NCI-H748 treated with DMSO at 0.1 percent for 48 hours (cell line): ENCODE results near the gene CLCA4.
"Not testable (repeated sequence)": the region's sequence is repeated elsewhere in the genome, so short reads cannot be mapped to it uniquely, and the experiment has no call there.

Source experiments
- DNase-seq: peaks from one replicate; lab custom pipeline; 2025; lab: John Stamatoyannopoulos, UW

CLCA4 gene, protein sequence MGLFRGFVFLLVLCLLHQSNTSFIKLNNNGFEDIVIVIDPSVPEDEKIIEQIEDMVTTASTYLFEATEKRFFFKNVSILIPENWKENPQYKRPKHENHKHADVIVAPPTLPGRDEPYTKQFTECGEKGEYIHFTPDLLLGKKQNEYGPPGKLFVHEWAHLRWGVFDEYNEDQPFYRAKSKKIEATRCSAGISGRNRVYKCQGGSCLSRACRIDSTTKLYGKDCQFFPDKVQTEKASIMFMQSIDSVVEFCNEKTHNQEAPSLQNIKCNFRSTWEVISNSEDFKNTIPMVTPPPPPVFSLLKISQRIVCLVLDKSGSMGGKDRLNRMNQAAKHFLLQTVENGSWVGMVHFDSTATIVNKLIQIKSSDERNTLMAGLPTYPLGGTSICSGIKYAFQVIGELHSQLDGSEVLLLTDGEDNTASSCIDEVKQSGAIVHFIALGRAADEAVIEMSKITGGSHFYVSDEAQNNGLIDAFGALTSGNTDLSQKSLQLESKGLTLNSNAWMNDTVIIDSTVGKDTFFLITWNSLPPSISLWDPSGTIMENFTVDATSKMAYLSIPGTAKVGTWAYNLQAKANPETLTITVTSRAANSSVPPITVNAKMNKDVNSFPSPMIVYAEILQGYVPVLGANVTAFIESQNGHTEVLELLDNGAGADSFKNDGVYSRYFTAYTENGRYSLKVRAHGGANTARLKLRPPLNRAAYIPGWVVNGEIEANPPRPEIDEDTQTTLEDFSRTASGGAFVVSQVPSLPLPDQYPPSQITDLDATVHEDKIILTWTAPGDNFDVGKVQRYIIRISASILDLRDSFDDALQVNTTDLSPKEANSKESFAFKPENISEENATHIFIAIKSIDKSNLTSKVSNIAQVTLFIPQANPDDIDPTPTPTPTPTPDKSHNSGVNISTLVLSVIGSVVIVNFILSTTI

GRCh38 chr1:86546787-86547221 is at the start of gene CLCA4:
TSS of gene CLCA4 (plus strand) at chr1:86547078. CDS start at chr1:86547120, 42 bp downstream.
- DNase-seq: peak; percentile 89

DNA sequence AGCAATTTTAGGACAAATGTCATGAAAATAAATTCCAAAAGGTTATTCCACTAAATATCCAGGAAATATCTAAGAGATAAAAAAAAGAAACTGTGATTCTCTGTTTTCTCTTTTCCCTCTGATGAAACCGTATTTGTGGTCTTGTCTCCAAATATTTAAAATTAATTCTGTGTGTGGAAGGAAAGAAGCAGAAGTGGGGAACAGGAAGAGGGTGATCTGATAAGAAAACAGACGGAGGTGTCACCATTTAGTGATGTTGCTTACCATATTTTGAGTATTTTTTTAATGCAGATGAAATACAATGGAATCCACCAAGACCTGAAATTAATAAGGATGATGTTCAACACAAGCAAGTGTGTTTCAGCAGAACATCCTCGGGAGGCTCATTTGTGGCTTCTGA is 48.6 kb upstream of the CLCA4 start:
- DNase-seq: no peak

DNA sequence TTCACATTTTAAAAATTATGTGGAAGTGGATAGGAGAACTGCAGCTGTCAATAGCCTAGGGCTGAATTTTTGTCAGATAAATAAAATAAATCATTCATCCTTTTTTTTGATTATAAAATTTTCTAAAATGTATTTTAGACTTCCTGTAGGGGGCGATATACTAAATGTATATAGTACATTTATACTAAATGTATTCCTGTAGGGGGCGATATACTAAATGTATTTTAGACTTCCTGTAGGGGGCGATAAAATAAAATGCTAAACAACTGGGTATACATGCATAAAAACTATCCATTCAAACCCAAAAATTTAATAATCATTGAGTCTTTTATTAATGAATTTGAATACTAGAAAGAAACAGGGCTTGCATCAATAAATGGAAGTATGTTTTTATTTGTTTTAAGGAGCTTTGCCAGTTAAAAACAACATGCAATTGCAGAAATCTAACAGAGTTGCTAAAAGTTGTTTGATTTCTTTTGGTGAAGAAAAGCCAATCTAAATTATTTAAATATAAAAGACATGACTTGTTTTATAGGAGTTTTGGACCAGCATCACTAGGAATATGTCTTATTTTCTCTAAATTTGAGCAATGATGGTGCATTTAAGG is 46.8 kb upstream of the CLCA4 start:
- DNase-seq: peak; percentile 17

GRCh38 chr1:86500714-86501113 is 46.2 kb upstream of the CLCA4 start:
- DNase-seq: no peak

DNA sequence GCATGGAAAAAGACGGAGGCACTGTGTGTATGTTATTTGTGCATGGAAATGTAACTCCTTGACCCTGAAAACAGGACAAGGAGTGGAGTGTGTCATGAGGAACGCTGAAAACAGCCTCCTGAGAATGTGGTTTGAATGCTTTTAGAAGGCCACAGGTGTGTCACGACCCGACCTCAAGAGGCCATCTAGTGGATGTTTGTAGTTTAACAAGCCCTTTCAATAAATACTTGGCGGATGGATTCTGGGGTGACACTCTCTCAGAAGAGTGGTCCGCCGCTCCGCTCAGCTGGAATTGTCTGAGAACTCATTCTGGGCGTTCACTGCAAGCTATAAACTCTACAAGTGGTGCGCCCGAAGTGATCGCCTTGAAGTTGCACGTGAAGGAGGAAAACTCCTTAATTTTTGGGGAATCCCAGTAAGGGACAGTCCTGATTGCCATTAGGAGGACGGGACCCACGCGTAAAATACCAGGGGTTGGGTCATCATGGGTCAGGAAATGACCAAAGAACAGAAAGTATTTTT is 44.7 kb upstream of the CLCA4 start:
- not testable (repeated sequence) for DNase-seq

DNA sequence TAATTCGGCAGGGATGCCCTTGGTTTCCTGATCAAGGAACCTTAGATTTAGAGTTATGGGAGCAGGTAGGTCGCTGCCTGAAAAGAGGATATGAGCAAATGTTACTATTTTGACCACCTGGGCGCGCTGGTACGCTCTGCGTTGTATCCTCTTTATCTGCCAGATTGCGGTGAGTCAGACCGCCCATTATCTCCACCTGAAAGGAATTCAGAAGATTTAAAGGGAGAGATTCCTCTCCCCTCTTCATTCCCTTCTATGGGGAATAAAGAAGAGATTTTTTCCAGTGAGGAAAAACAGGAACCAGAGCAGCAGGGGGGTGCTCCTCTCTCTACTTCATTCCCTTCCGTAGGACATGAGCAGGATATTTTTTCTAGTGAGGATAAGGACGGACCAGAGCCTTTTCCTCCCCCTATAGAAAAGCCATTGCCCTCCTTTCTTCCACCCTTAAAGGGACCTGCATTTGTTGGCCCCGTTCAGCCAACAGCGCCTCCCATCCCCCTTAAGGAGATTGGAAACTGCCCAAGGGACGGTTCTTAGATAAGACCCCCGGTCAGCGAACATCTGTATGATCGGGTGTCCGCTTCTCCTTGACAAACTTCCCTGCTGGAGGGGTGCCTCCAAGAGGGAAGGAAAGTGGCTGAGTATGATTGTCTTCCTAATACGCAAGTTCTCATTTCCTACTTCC is 44.0 kb upstream of the CLCA4 start:
- DNase-seq: peak; percentile 3

GRCh38 chr1:86503406-86504136 is 43.3 kb upstream of the CLCA4 start:
- DNase-seq: no peak

- DNase-seq: no peak
Measured at GRCh38 chr1:86504137-86504479, 42.8 kb upstream of the CLCA4 start.

- no peak for DNase-seq
Measured at GRCh38 chr1:86504895-86505563, 41.8 kb upstream of the CLCA4 start.

- DNase-seq: no peak
Measured at GRCh38 chr1:86505564-86505902, 41.3 kb upstream of the CLCA4 start.

- DNase-seq: no peak
Measured at GRCh38 chr1:86507935-86508582, 38.8 kb upstream of the CLCA4 start.

DNA sequence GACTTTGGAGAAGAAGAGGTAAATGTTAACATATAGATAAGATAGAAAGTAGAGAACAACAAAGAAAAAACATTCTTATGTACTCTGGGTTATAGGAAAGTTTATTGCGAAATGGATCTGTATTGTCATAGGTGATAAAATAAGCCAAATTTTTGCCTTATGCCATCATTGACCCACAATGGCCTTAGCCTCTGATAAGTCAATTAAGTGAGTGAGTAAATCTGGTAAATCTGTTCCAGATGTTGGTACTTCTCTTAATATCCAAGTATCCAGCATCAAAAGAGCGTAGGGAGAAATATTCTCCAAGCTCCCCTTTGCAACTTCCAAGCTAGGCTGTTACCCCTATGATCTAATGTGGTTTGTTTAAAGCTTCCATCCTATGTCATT is 38.3 kb upstream of the CLCA4 start:
- DNase-seq: no peak

DNA sequence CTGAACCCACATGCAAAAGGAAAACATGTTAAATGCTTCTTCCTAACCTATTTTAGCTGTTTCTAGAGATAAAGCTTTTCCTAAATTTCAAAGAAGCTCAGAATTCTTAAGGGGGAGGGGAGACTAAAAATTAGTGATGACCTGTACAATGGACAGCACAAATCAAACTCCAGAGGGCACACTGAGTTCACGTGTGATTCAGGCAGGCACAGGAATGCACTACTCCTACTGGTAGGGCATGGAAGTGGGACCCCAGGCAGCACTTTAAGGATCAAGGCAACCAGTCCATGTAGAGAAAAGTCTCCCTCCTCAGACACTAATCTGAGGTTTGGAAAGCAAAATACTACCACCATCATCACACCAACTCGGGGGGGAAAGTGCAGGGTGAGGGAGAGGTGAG is 31.3 kb upstream of the CLCA4 start:
- DNase-seq: peak; percentile 10

- DNase-seq: no peak
Measured at GRCh38 chr1:86516335-86516734, 30.5 kb upstream of the CLCA4 start.

DNA sequence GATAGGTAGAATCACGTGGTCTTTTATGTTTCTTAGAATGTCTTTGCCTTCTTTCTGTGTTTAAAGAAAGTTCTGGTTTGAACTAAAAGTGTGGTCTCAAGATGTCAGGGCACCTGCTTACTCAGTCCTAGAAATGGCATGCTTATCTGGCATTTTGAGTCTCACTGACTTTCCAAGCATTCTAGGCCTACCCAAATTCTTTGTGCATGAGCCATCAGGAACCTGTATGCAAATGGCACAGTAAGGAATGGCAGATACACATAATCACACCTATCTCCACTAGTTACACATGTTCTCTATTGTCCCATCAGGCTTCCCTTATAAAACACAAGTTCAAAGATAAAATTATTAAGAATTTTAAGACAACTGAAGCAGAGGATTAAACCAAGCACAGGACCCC is 29.5 kb upstream of the CLCA4 start:
- no peak for DNase-seq

DNA sequence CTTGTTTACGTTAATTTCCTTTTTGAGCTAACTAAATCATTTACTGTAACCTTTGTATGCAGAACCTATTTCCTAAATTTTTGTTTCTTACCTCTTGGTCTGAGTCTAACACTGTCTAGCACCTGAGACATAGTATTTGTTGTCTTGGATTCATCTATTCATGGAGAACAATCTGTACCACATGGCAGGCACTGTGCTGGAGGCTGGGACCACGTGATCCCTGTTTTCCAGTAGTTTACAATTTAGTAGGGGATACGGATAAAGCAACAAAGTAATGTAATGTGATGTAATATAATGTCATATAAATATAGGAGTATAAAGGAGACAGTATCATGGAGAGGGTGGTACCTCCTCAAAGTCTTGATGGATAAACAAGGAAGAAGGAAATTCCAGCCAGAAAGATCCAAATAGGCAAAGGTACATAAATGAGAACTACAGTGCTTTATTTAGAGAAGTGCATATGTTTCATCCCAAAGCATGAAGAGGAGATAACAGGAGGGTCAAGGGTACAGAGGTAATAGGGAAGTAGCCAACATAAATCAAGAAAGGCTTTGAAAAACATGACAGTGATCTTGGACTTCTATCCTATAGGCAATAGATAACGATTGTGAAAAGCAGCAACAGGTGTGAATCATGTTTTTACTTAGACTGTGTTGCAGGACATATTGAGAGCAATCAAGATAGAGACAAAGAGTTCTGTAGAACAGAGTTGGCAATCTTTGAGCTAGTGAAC is 25.9 kb upstream of the CLCA4 start:
- DNase-seq: no peak

- no peak for DNase-seq
Measured at GRCh38 chr1:86521522-86521891, 25.4 kb upstream of the CLCA4 start.

DNA sequence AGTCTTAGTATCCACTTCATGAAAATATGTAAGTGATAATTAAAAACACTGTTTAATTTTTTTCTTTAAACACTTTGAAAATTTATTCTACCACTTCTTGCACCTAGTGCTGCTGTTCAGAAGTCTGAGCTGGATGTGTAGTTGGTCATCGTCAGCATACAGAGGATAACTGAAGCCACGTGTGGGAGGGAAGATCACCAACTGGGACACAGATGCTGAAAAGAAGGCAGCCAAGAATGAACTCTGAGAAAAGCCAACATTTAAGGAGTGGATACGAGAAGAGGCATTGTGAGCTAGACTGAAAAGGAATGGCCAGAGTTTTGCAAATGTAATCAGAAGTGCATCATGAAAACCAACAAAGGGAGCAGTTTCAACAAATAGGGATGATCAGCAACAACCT is 24.6 kb upstream of the CLCA4 start:
- no peak for DNase-seq

DNA sequence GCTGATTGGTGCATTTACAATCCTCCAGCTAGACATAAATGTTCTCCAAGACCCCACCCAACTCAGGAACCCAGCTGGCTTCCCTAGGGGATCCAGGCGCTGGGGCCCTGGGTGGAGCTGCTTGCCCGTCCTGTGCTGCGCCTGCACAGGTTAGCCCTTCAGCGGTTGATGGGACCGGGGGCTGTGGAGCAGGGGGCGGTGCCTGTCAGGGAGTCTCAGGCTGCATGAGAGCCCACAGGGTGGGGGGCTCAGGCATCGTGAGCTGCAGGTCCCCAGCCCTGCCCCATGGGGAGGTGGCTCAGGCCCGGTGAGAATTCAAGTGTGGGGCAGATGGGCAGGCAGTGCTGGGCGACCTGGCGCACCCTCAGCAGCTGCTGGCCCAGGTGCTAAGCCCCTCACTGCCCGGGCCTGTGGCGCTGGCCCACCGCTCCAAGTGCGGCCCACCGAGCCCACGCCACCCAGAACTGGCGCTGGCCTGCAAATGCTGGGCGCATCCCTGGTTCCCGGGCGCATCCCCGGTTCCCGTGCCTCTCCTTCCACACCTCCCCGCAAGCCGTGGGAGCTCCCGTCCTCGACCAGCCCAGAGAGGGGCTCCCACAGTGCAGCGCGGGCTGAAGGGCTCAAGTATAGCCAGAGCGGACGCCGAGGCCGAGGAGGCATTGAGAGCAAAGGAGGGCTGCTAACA is 23.1 kb upstream of the CLCA4 start:
- DNase-seq: no peak
